GM18867 (cell line): ENCODE data around the gene SUN2.

Experiments
- ATAC-seq: cut with Tn5 transposase; IDR thresholded peaks from one replicate; pipeline ENCODE4 v1.9.1; 2021; ENCODE audit warnings: mild to moderate bottlenecking, moderate library complexity; ENCODE audit not compliant: unreplicated experiment

Gene SUN2

GRCh38 chr22:38737302-38738060, 18.3 kb downstream of the SUN2 start:
- no peak for ATAC-seq

- ATAC-seq = no peak
Observed at GRCh38 chr22:38736257-38736570, 19.6 kb downstream of the SUN2 start.

GRCh38 chr22:38735465-38736256, 20.1 kb downstream of the SUN2 start:
- ATAC-seq = no peak

- ATAC-seq = no peak
Observed at GRCh38 chr22:38735126-38735464, 20.7 kb downstream of the SUN2 start.

GRCh38 chr22:38734421-38735100, 21.2 kb downstream of the SUN2 start:
- no peak for ATAC-seq

- ATAC-seq = no peak
Observed at GRCh38 chr22:38733724-38734381, 21.9 kb downstream of the SUN2 start.

- no peak for ATAC-seq
Observed at GRCh38 chr22:38733329-38733723, 22.5 kb downstream of the SUN2 start.

- no peak for ATAC-seq
Observed at GRCh38 chr22:38732251-38732815, 23.5 kb downstream of the SUN2 start.

- ATAC-seq = no peak
Observed at GRCh38 chr22:38731703-38732161, 24.1 kb downstream of the SUN2 start.

- ATAC-seq = no peak
Observed at GRCh38 chr22:38730411-38730871, 25.4 kb downstream of the SUN2 start.

GRCh38 chr22:38729946-38730345, 25.9 kb downstream of the SUN2 start:
- ATAC-seq = no peak

- no peak for ATAC-seq
Observed at GRCh38 chr22:38728871-38729796, 26.7 kb downstream of the SUN2 start.

GRCh38 chr22:38727530-38728451, 28.0 kb downstream of the SUN2 start:
- no peak for ATAC-seq

GRCh38 chr22:38727123-38727522, 28.7 kb downstream of the SUN2 start:
- no peak for ATAC-seq

GRCh38 chr22:38725900-38726655, 29.7 kb downstream of the SUN2 start:
- ATAC-seq = no peak

GRCh38 chr22:38724926-38725571, 30.7 kb downstream of the SUN2 start:
- no peak for ATAC-seq

- ATAC-seq = no peak
Observed at GRCh38 chr22:38724176-38724575, 31.6 kb downstream of the SUN2 start.

- ATAC-seq = no peak
Observed at GRCh38 chr22:38721551-38721950, 34.2 kb downstream of the SUN2 start.
